GM12801 (cell line): ENCODE measurements around the gene KLF6.

Source experiments
- TF ChIP-seq, protein P1 (sequence below): IDR thresholded peaks from one replicate; pipeline ENCODE4 v1.5.1; 2011; ENCODE audit warnings: control low read depth; ENCODE audit not compliant: insufficient read length; ENCODE audit errors: extremely low read depth

KLF6 gene

DNA sequence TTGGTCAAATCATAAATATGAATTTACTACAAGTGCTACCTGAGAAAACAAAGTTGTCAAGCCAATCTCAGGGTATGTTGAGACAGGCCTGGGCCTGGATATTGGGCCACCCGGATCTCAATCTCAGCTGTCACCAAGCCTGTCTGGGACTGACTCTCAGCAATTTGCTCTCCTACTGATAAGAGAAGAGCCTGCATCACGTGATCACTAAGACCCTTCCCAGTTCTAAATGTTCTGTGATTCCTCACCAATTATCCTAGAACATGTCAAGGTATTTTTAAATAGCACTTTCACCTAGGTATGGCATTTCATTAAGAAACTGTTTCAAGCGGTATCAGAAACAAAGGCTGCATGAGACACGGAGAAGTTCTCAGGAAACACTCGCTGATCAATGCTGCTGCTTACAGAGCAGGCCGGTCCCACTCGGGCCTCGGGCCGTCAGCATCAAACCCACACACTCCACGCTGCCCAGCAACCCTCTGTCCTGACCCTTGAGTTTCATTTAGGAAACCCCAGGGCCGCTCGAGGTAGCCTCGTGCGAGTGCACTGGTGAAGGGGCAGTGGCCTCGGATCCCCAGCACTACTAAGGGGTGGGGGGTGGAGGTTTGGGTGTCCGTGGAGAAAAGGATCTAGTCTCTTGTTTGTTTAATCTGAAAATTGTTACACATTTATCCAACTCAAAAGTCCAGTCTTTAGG, 4.1 kb downstream of the KLF6 start:
- TF ChIP-seq, protein P1, sequence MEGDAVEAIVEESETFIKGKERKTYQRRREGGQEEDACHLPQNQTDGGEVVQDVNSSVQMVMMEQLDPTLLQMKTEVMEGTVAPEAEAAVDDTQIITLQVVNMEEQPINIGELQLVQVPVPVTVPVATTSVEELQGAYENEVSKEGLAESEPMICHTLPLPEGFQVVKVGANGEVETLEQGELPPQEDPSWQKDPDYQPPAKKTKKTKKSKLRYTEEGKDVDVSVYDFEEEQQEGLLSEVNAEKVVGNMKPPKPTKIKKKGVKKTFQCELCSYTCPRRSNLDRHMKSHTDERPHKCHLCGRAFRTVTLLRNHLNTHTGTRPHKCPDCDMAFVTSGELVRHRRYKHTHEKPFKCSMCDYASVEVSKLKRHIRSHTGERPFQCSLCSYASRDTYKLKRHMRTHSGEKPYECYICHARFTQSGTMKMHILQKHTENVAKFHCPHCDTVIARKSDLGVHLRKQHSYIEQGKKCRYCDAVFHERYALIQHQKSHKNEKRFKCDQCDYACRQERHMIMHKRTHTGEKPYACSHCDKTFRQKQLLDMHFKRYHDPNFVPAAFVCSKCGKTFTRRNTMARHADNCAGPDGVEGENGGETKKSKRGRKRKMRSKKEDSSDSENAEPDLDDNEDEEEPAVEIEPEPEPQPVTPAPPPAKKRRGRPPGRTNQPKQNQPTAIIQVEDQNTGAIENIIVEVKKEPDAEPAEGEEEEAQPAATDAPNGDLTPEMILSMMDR = no peak

DNA sequence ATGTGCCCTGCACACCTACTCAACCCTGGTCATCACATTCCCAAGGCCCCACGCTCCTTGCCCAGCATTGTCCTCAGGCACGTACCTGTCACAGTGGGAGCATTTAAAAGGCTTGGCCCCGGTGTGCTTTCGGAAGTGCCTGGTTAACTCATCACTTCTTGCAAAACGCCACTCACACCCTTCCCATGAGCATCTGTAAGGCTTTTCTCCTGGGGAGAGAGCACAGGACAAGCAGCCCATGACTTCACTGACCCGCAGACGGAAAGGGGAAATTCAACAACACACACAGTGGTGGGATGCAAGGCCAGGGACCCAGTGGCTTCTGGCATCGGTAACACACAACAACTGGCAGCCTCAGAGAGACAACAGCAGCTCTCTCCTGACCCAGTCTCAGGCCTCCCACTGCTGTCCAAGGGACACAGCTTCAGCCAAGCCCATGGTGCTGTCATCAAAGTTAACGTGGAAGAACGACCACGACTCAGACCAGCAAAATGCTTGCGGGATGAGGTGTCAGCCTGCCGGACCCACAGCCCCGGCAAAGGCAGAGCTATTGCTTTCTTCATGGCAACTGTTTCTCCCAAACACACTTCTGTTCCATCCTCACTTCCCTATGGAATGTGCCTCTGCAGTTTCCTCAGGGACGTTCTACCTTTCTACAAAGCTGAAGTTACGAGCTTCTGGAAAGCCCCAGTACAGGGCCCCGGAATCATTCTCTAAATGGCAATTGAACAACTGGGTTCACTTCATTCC, 4.8 kb downstream of the KLF6 start:
- TF ChIP-seq, protein P1 = no peak

DNA sequence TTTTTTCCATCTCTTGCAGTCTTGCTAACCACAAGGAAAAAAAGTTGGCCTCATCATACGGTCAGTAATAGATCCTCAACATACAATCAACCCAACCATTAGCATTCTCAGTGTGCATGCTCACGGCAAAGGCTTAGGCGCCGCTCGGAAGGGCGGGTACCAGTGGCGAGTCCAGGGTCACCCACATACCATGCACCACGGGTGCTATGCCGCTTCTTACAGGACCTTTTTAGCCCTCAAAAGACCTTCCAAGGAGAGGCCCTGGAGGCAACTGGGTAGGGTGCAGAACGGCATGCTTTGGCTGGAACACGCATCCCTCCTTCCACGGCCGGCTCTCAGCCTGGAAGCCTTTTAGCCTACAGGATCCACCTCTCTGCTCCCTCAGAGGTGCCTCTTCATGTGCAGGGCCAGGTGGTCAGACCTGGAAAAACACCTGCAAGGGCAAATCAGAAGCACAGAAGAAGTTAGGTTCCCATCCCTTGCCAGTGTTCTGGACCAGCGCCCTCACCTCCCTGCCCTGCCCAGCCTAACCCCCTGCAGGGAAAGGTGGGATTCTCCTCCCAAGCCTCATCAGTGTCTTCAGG, 5.8 kb downstream of the KLF6 start:
- TF ChIP-seq, protein P1 = no peak

DNA sequence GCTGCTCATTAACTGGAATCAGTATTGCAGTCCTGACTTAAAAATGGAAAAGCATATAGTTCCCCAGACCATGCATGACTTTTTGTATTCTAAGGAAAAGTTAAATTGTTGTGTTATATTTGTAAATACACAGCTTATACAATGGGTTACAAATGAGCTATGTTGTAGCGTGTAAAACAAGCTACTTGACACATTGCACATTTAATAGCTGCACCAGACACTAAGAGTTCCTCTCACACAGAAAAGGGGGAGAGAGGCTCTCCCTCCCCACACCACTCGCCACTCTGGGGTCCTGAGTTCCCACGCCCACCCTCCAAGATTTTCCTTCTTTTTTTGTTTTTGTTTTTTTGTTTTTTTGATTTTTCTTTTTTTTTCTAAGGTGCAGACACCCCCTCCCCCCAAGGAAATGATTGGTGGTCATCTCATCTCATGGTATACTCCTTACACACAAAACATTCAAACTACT, 6.3 kb downstream of the KLF6 start:
- TF ChIP-seq, protein P1 = no peak

DNA sequence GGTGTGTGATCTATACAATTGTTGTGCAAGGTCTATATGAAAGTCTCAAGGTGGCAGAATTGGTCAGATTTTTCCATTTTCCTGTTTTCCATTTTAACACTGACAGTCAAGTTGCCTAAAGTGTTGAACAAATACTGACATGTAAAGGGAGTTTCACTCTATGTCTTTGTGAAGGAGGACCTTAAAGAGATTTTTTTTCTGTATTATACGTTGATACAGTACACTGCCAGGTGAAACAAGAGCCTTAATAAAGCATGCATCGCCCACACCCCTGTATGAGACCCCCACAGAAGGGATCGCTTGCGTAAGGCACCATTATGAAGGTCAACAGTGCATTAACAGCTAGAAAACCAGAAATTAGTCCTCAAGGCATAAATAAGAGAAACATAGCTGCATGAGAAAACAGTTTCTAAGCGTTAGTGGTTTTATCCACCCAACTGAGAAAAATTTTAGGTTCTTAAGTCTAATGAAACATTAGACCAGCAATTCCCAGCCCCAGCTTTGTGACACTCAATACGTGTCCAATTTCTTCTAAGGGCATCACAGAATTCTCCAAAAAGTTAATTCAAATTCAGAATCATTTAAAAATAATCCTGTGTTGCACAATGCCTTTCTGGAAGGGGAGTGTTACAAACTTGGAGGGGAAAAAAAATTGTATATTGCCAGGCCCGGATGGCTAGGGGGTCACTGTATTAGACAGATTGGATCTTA, 6.9 kb downstream of the KLF6 start:
- TF ChIP-seq, protein P1 = no peak

DNA sequence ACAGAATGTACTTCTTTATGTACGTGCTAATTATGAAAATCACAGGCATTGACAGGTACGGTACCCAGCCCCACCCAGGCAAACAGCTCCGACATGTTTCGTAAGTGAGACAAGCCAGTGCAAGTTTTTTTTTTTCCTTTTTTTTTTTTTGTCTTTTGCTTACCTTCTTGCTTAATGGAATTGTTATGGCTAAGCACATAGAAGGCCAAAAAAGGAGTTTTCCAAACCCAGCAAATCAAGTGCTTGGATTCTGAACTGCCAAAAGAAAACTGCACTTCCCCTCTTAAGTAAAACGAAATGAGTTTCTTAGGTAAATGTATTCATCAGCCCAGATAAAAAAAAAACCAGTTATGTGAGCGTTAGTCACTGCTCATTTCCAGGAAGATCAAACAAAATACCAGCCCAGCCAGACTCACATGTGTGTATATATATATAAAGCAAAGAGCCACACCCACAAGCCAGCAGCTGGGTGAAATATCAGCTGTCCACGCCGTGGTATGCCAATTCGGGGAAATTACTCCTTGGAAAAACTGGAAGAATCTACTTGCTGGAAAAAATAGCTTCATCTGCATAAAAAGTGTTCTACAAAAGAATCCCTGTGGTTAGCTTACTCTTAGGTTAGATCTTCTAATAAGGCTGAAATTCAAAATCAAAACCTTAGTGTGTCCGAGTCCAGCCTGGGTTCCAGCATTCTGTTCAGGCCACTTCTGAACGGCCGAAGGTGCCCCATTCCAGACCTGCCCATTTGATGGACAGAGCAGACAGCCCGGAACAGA, 8.0 kb downstream of the KLF6 start:
- TF ChIP-seq, protein P1 = no peak
